ENCODE data around the gene STAT5B. TPM values are rescaled to one million over a fixed set of nuclear protein-coding genes. Genes with fewer than 3 reads are reported as not detected.

STAT5B gene
- total and polyA plus RNA-seq, 2 experiments from 2014 or later: 13.8 to 23.5 TPM

GRCh38 chr17:42271006-42271778, 5.0 kb downstream of the STAT5B start:
- peaks cover 6% of the 10 kb centered on the region; the same call in 1 of the 2 replicates for H4K20me1 ChIP-seq (ENCODE audit: insufficient read depth)

GRCh38 chr17:42270596-42270995, 5.6 kb downstream of the STAT5B start:
- H3K27me3 ChIP-seq (replicated peaks; ENCODE audit: insufficient read depth): no peaks in the 10 kb centered on the region
- no peak for TF ChIP-seq EZH2 (IDR thresholded peaks at IDR 0.05; ENCODE audit: insufficient read depth, poor library complexity, severe bottlenecking)
- no peak for TF ChIP-seq EZH2phosphoT487 (IDR thresholded peaks at IDR 0.05; ENCODE audit: insufficient read depth, low read depth)
- H3K27ac ChIP-seq: no peak overlapping the region
- 60 to 62% methylated on average over 6 of the region's 6 CpGs for WGBS, 2 experiments (ENCODE audit: low coverage in 1 of 2, low lambda C conversion rate in 2 of 2, missing lambda C conversion rate in 2 of 2)
- no peak overlapping the region for H3K9ac ChIP-seq
- peaks cover 20% of the 10 kb centered on the region for H3K4me1 ChIP-seq (ENCODE audit: insufficient read depth)
- H2AFZ ChIP-seq: no peak overlapping the region
- H3K4me2 ChIP-seq (ENCODE audit: unreplicated experiment): no peak overlapping the region
- no peak for DNase-seq
- no peak overlapping the region for H3K4me3 ChIP-seq
- H3K79me2 ChIP-seq (ENCODE audit: insufficient read depth): peaks cover 97% of the 10 kb centered on the region
- H3K9me3 ChIP-seq (ENCODE audit: low read depth): no peaks in the 10 kb centered on the region
- no peaks in the 10 kb centered on the region for H3K9me2 ChIP-seq (ENCODE audit: insufficient read depth)
- no peaks in the 10 kb centered on the region for H3K36me3 ChIP-seq (ENCODE audit: low read depth)
- H3F3A ChIP-seq (ENCODE audit: insufficient read depth): no peaks in the 10 kb centered on the region
- in situ Hi-C loops (cut with MboI): no loop called here
- peaks cover 6% of the 10 kb centered on the region; the same call in 1 of the 2 replicates for H4K20me1 ChIP-seq (ENCODE audit: insufficient read depth)

More at GRCh38 chr17:42271006-42271778, 5.0 kb downstream of the STAT5B start:
- 97% methylated on average over 3 of the region's 3 CpGs for WGBS, 2 experiments (ENCODE audit: low coverage in 1 of 2, low lambda C conversion rate in 2 of 2, missing lambda C conversion rate in 2 of 2)
- Histone ChIP-seq H3K79me2 (ENCODE audit: insufficient read depth) (peaks cover 94% of the 10 kb centered on the region), H3K4me2 (ENCODE audit: unreplicated experiment) (no peak overlapping the region), H3K9me3 (ENCODE audit: low read depth) (no peaks in the 10 kb centered on the region), H3K27me3 (replicated peaks; ENCODE audit: insufficient read depth) (no peaks in the 10 kb centered on the region), H3K9me2 (ENCODE audit: insufficient read depth) (no peaks in the 10 kb centered on the region), H3F3A (ENCODE audit: insufficient read depth) (no peaks in the 10 kb centered on the region), H3K27ac (no peak overlapping the region), H3K36me3 (ENCODE audit: low read depth) (no peaks in the 10 kb centered on the region), H3K9ac (no peak overlapping the region), H3K4me1 (ENCODE audit: insufficient read depth) (peaks cover 20% of the 10 kb centered on the region), H2AFZ (no peak overlapping the region), H3K4me3 (no peak overlapping the region)
- in situ Hi-C loops (cut with MboI): no loop called here
- no peak for DNase-seq
- TF ChIP-seq EZH2phosphoT487 (IDR thresholded peaks at IDR 0.05; ENCODE audit: insufficient read depth, low read depth): no peak
- no peak for TF ChIP-seq EZH2 (IDR thresholded peaks at IDR 0.05; ENCODE audit: insufficient read depth, poor library complexity, severe bottlenecking)

- Histone ChIP-seq H3F3A (ENCODE audit: insufficient read depth) (no peaks in the 10 kb centered on the region), H3K4me1 (ENCODE audit: insufficient read depth) (peaks cover 20% of the 10 kb centered on the region), H3K27ac (no peak overlapping the region), H3K9me2 (ENCODE audit: insufficient read depth) (no peaks in the 10 kb centered on the region), H4K20me1 (ENCODE audit: insufficient read depth) (peaks cover 6% of the 10 kb centered on the region; the same call in 1 of the 2 replicates), H3K9ac (no peak overlapping the region), H2AFZ (no peak overlapping the region), H3K79me2 (ENCODE audit: insufficient read depth) (peaks cover 97% of the 10 kb centered on the region), H3K27me3 (replicated peaks; ENCODE audit: insufficient read depth) (no peaks in the 10 kb centered on the region), H3K4me2 (ENCODE audit: unreplicated experiment) (no peak overlapping the region), H3K36me3 (ENCODE audit: low read depth) (no peaks in the 10 kb centered on the region), H3K9me3 (ENCODE audit: low read depth) (no peaks in the 10 kb centered on the region), H3K4me3 (no peak overlapping the region)
- no peak for DNase-seq
- in situ Hi-C loops (cut with MboI): no loop called here
- TF ChIP-seq EZH2phosphoT487 (IDR thresholded peaks at IDR 0.05; ENCODE audit: insufficient read depth, low read depth) (no peak), EZH2 (IDR thresholded peaks at IDR 0.05; ENCODE audit: insufficient read depth, poor library complexity, severe bottlenecking) (no peak)
- WGBS, 2 experiments (ENCODE audit: low coverage in 1 of 2, low lambda C conversion rate in 2 of 2, missing lambda C conversion rate in 2 of 2): 61 to 65% methylated on average over 4 of the region's 4 CpGs
These were observed 6.0 kb downstream of the STAT5B start for GRCh38 chr17:42270170-42270535.

GRCh38 chr17:42268236-42268635, 8.0 kb downstream of the STAT5B start:
- H3K36me3 ChIP-seq (ENCODE audit: low read depth): no peaks in the 10 kb centered on the region
- no peaks in the 10 kb centered on the region for H3F3A ChIP-seq (ENCODE audit: insufficient read depth)
- H3K9ac ChIP-seq: no peak overlapping the region
- H3K4me3 ChIP-seq: no peak overlapping the region
- no peak for TF ChIP-seq EZH2phosphoT487 (IDR thresholded peaks at IDR 0.05; ENCODE audit: insufficient read depth, low read depth)
- no peak for TF ChIP-seq EZH2 (IDR thresholded peaks at IDR 0.05; ENCODE audit: insufficient read depth, poor library complexity, severe bottlenecking)
- DNase-seq: no peak
- 64 to 70% methylated on average over 5 of the region's 5 CpGs for WGBS, 2 experiments (ENCODE audit: low coverage in 1 of 2, low lambda C conversion rate in 2 of 2, missing lambda C conversion rate in 2 of 2)
- in situ Hi-C loops (cut with MboI): no loop called here
- no peak overlapping the region for H2AFZ ChIP-seq
- H3K9me2 ChIP-seq (ENCODE audit: insufficient read depth): no peaks in the 10 kb centered on the region
- H3K27ac ChIP-seq: no peak overlapping the region
- no peak overlapping the region for H3K4me2 ChIP-seq (ENCODE audit: unreplicated experiment)
- H3K27me3 ChIP-seq (replicated peaks; ENCODE audit: insufficient read depth): no peaks in the 10 kb centered on the region
- no peaks in the 10 kb centered on the region; the same call in 1 of the 2 replicates for H4K20me1 ChIP-seq (ENCODE audit: insufficient read depth)
- peaks cover 12% of the 10 kb centered on the region for H3K4me1 ChIP-seq (ENCODE audit: insufficient read depth)
- no peaks in the 10 kb centered on the region for H3K9me3 ChIP-seq (ENCODE audit: low read depth)
- H3K79me2 ChIP-seq (ENCODE audit: insufficient read depth): peaks cover 85% of the 10 kb centered on the region
